DND-41 (cell line): ENCODE data around the gene FBXW7.

ENCODE experiments used
- EZH2 ChIP-seq: IDR thresholded peaks from 3 replicates; pipeline ENCODE4 v1.6.1; 2012; ENCODE audit warnings: borderline replicate concordance, low read depth, mild to moderate bottlenecking, moderate library complexity, low read length, inconsistent platforms; ENCODE audit not compliant: severe bottlenecking
- TF ChIP-seq, protein P1 (sequence below): IDR thresholded peaks from 2 replicates; pipeline ENCODE4 v1.5.1; 2012; ENCODE audit warnings: borderline replicate concordance, low read length, moderate library complexity, mild to moderate bottlenecking; ENCODE audit not compliant: poor library complexity, severe bottlenecking; ENCODE audit errors: extremely low read depth

DNA sequence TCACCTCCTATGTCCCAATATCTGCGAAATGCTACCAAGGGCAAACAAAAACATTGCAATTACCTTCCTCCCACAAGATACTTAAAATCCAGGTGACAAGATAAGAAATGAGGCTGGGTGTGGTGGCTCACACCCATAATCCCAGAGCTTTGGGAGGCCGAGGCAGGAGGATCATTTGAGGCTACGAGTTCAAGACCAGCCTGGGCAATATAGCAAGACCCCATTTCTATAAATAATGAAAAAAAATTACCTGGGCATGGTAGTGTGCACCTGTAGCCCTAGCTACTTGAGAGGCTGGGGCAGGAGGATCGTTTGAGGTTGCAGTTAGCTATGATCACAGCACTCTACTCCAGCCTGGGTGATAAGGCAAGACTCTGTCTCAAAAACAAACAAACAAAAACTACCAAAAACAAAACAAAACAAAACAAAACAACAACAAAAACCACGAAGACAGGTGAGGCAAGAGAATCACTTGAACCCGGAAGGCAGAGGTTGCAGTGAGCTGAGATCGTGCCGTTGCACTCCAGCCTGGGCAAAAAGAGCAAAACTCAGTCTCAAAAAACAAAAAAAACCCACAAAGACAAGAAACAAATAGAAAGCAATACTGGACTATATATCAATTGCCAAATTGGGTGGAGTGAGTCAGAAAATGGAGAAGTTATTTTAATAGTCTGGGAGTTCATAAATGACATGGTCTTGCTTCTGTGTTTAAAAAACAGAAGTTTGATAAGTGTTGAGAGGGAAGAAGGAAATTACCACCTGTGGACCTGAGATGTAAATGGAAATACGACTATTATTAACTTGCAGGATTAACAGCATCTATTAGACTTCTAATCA lies 176.5 kb downstream of the FBXW7 start:
- TF ChIP-seq, protein P1, sequence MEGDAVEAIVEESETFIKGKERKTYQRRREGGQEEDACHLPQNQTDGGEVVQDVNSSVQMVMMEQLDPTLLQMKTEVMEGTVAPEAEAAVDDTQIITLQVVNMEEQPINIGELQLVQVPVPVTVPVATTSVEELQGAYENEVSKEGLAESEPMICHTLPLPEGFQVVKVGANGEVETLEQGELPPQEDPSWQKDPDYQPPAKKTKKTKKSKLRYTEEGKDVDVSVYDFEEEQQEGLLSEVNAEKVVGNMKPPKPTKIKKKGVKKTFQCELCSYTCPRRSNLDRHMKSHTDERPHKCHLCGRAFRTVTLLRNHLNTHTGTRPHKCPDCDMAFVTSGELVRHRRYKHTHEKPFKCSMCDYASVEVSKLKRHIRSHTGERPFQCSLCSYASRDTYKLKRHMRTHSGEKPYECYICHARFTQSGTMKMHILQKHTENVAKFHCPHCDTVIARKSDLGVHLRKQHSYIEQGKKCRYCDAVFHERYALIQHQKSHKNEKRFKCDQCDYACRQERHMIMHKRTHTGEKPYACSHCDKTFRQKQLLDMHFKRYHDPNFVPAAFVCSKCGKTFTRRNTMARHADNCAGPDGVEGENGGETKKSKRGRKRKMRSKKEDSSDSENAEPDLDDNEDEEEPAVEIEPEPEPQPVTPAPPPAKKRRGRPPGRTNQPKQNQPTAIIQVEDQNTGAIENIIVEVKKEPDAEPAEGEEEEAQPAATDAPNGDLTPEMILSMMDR, result no peak
- no peak for TF ChIP-seq EZH2
